GM12873 (cell line): ENCODE data around the gene ZNF555.

Source experiments
- TF ChIP-seq, protein P1 (sequence below): IDR thresholded peaks from 2 replicates; pipeline ENCODE4 v1.5.1; 2012; ENCODE audit warnings: low read depth, mild to moderate bottlenecking, moderate library complexity, low read length, control low read depth; ENCODE audit not compliant: insufficient read depth; ENCODE audit errors: missing control alignments

The ZNF555 gene

DNA sequence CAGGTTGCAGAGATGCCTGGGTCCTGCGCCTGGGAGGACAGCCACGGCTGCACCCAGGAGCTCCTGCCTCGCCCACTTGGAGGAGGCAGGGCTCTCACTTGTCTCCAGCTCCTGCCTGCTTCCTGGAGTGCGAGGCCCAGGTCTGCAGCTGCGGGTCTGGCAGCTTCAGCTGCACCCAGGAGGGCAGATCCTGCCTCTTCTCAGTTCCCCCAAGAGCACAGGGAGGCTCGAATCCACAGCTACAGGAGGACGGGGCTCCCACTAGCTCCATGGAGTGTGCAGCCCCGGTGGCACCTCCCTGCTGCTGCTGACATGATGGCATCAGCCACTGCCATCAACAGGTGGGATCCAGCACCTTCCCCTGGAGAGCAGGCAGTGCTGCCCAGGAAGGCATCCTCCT is 17.1 kb upstream of the ZNF555 start:
- TF ChIP-seq, protein P1, sequence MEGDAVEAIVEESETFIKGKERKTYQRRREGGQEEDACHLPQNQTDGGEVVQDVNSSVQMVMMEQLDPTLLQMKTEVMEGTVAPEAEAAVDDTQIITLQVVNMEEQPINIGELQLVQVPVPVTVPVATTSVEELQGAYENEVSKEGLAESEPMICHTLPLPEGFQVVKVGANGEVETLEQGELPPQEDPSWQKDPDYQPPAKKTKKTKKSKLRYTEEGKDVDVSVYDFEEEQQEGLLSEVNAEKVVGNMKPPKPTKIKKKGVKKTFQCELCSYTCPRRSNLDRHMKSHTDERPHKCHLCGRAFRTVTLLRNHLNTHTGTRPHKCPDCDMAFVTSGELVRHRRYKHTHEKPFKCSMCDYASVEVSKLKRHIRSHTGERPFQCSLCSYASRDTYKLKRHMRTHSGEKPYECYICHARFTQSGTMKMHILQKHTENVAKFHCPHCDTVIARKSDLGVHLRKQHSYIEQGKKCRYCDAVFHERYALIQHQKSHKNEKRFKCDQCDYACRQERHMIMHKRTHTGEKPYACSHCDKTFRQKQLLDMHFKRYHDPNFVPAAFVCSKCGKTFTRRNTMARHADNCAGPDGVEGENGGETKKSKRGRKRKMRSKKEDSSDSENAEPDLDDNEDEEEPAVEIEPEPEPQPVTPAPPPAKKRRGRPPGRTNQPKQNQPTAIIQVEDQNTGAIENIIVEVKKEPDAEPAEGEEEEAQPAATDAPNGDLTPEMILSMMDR: no peak

DNA sequence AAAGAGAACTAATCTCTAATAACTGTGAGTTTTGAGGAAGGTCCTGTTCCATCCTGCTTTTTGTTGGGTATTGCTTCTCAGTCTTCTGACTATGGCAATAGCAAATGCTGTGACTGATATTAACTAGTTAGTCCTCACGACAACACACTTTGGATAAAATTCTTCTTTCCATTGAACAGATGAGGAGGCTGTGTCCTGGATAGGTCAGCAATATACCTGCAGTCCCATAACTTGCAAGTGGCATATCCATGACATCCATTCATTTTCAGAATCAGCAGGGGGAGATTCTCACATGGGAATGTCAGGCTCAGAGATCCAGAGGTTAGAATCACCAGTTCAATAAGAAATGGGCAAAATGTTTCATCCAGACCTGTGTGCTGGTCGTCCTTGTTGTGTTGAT is 14.3 kb upstream of the ZNF555 start:
- TF ChIP-seq, protein P1: no peak

DNA sequence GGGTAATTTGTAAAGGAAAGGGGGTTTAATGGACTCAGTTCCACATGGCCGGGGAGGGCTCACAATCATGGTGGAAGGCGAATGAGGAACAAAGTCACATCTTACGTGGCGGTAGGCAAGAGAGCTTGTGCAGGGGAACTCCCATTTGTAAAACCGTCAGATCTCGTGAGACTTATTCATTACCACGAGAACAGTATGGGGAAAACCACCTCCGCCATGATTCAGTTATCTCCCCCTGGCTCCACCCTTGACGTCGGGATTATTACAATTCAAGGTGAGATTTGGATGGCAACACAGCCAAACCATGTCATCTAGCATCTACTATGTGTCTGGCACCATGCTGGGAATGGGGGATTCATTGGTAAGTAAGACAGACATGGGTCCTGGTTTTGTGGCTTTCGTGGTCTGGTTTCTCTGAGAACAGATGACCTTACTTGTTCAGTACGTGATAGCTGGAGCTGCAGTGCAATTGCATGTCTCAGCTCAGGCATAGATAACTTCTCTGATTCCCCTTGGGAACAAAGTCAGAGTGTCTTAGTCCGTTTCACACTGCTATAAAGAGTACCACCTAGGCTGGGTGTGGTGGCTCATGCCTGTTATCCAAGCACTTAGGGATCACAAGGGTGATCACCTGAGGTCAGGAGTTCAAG is 13.3 kb upstream of the ZNF555 start:
- TF ChIP-seq, protein P1: no peak

DNA sequence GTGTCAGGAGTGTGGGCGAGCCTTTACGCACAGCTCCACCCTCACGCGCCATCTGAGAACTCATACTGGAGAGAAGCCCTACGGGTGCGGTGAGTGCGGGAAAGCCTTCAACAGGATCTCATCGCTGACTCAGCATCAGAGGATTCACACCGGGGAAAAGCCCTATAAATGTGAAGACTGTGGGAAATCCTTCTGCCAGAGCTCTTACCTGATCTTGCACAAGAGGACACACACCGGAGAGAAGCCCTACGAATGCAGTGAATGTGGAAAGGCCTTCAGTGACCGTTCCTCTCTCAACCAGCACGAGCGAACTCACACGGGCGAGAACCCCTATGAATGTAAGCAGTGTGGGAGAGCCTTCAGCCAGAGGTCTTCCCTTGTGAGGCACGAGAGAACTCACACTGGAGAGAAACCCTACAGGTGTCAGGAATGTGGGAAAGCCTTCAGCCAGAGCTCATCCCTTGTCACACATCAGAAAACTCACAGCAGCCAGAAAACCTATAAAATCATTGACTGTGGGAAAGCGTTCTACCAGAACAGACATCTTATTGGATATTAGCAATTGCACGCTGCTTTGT is 6.9 kb upstream of the ZNF555 start:
- TF ChIP-seq, protein P1: no peak

DNA sequence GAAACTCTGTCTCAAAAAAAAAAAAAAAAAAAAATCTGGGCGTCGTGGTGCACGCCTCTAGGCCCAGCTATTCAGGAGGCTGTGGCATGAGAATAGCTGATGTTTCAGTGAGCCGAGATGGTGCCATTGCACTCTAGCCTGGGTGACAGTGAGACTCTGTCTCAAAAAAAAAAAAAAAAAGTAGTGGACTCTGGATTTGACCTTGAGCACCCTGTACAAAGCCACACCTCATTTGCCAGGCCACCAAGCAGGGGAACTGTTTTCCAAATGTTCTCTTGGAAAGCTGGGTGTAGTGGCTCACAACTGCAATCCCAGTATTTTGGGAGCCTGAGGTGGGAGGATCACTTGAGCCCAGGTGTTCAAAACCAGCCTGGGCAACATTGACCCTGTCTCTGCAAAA is 3.8 kb upstream of the ZNF555 start:
- TF ChIP-seq, protein P1: no peak

DNA sequence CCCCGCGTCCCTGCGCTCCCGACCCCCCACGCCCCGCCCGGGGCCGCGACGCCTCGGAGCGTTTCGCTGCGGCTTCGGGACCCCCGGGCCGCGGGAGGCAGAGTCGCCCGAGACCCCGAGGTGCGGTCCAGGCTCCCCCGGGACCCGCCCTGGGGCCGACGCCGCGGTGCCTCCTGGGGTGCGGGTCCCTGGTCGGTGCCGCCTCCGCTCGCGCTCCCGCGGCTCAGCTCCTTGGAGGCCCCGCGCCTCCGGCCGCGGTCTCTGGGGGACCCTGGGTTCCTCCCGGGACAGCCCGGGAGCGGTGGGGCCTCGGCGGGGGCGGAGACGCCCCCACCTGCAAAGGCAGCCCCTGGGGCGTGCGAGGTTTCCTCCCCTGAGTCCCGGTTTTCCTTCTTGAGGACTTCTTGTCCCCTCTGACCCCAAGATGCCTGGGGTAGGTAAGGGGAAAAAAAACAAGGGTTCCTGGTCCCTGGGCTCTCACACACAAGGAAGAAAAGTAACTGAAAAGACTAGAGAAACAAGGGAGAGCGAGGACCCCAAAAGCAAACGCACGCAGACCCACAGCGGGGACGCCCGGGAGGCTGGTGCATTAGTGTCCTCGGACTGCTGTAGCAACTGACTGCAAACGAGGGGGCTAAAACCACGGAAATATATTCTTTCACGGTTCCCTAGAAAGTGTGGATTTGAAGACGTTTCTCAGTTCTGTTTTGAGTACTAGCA is 740 bp downstream of the ZNF555 start:
- TF ChIP-seq, protein P1: no peak

DNA sequence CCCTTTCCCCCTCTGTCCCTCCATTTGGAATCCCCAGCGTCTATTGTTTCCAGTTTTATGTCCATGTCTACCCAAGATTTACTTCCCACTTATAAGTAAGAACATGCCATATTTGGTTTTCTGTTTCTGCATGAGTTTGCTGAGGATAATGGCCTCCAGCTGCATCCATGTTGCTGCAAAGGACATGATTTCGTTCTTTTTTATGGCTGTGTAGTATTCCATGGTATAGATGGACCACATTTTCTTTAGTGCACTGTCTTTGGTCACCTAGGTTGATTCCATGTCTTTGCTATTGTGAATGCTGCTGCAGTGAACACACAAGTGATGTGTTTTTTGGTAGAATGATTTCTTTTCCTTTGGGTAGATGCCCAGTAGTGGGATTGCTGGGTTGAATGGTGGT is 3.8 kb downstream of the ZNF555 start:
- TF ChIP-seq, protein P1: no peak
